NB4 (cell line): ENCODE results near the gene CALHM4.

Source experiments
- CTCF ChIP-seq: IDR thresholded peaks from one replicate; pipeline ENCODE4 v1.5.1; 2012; ENCODE audit warnings: low read depth, low read length
- MYC ChIP-seq: IDR thresholded peaks from 2 replicates; pipeline ENCODE4 v1.6.1; 2011; ENCODE audit warnings: low read depth, low read length
- POLR2A ChIP-seq: IDR thresholded peaks from 2 replicates; pipeline ENCODE4 v1.6.1; 2011; ENCODE audit warnings: mild to moderate bottlenecking; ENCODE audit not compliant: insufficient read length; ENCODE audit errors: extremely low read depth

- no peak for TF ChIP-seq CTCF
- TF ChIP-seq POLR2A, result no peak
- TF ChIP-seq MYC, result no peak
These were observed 2.5 kb downstream of the CALHM4 start for GRCh38 chr6:116556065-116556464.
